Measurements from ENCODE around the gene SMG6. TPM values are rescaled to one million over a fixed set of nuclear protein-coding genes. Genes with fewer than 3 reads are reported as not detected.

The SMG6 gene
- total RNA-seq, 4 donors from 2014 or later, result 13.3 to 74.9 (median 41.6) TPM

DNA sequence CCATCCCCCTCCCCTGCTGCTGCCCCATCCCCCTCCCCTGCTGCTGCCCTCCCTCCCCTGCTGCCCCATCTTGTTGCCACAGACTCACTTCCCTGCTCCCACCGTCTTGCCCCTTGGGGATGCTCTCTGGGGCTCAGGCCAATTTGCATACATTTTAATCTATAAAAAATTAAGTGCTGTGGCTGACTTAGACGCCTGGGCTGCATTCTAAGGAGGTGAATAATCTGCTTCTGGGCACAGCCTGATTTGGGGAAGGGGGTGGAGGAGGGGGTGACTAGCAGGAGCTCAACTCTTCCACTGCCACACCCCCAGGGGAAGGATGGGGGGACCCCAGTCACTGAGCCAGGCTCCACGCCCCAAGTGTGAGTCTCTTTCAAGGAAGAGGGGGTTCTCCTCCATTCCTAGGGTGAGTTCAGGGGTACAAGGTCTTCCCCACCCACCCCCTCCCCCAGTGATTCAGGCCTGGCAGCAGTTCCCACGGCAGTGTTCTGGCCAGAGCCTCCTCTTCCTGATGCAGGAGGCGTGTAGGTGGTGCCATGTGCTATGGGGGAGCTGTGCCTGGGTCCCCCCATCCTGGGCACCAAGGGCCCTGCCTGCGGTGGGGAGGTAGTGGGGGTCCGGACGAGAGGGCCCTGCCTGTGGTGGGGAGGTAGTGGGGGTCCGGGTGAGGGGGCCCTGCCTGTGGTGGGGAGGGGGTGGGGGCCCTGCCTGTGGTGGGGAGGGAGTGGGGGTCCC lies 268.6 kb downstream of the SMG6 start:
- H3K9me3 ChIP-seq, result no peaks in the 10 kb centered on the region
- no peaks in the 10 kb centered on the region for H3K36me3 ChIP-seq
- H3K4me1 ChIP-seq, result peaks cover 0 to 14% of the 10 kb centered on the region in 2 donors
- DNase-seq, result no peak
- H3K4me3 ChIP-seq, result no peak overlapping the region
- intact Hi-C loops (cut with DNase I; ENCODE audit: low total_unique reads), result no loop called here
- TF ChIP-seq, protein P1, sequence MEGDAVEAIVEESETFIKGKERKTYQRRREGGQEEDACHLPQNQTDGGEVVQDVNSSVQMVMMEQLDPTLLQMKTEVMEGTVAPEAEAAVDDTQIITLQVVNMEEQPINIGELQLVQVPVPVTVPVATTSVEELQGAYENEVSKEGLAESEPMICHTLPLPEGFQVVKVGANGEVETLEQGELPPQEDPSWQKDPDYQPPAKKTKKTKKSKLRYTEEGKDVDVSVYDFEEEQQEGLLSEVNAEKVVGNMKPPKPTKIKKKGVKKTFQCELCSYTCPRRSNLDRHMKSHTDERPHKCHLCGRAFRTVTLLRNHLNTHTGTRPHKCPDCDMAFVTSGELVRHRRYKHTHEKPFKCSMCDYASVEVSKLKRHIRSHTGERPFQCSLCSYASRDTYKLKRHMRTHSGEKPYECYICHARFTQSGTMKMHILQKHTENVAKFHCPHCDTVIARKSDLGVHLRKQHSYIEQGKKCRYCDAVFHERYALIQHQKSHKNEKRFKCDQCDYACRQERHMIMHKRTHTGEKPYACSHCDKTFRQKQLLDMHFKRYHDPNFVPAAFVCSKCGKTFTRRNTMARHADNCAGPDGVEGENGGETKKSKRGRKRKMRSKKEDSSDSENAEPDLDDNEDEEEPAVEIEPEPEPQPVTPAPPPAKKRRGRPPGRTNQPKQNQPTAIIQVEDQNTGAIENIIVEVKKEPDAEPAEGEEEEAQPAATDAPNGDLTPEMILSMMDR (IDR thresholded peaks at IDR 0.05), result no peak
- no peak for TF ChIP-seq POLR2A (IDR thresholded peaks at IDR 0.05)
- H3K27me3 ChIP-seq, result no peaks in the 10 kb centered on the region
- no peak overlapping the region for H3K27ac ChIP-seq

DNA sequence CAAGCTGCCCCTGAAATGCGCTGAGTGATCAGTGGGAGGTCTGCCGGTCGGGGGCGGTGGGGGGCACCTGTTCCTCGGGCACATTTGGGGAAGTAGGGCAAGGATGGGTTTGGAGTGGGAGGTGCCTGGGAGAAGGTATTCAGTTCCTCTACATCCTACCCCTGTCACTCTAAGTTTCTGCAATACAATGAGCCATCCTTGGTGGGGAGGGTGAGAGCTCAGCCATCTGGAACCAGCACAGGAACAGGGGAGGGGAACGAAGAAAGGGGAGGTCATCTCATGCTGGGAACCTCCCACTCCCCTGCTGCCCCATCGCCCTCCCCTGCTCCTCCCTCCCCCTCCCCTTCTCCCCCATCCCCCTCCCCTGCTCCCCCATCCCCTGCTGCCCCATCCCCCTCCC lies 269.4 kb downstream of the SMG6 start:
- H3K36me3 ChIP-seq, result no peaks in the 10 kb centered on the region

DNA sequence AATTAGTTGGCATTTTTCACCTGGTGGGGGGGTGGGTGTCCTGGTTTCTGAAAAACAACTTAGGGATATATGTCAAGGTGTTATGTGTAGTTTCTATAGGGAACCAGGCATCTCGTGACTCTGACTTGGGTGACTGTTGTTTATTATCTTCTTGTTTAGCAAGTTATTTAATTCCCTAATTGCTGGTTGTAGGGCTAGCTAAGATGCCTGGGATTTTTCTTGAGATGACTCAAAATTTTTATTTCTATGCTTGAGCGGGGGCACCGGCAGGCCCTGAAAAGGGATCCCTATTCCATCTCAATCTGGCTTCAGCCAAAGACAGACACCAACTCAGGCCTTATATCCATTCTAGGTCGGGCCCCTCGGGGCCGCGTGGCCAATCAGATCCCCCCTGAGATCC lies 270.4 kb downstream of the SMG6 start:
- no peaks in the 10 kb centered on the region for H3K27me3 ChIP-seq
- no peak for DNase-seq
- H3K27ac ChIP-seq, result no peak overlapping the region
- no peaks in the 10 kb centered on the region for H3K36me3 ChIP-seq
- no peak overlapping the region for H3K4me3 ChIP-seq
- intact Hi-C loops (cut with DNase I; ENCODE audit: low total_unique reads), result no loop called here
- no peaks in the 10 kb centered on the region for H3K9me3 ChIP-seq
- no peak for TF ChIP-seq POLR2A (IDR thresholded peaks at IDR 0.05)
- TF ChIP-seq, protein P1 (IDR thresholded peaks at IDR 0.05), result no peak
- H3K4me1 ChIP-seq, result peaks cover 0 to 14% of the 10 kb centered on the region in 2 donors

More for the DNA sequence above, 269.4 kb downstream of the SMG6 start:
- TF ChIP-seq, protein P1 (IDR thresholded peaks at IDR 0.05), result no peak
- no peak for TF ChIP-seq POLR2A (IDR thresholded peaks at IDR 0.05)
- H3K4me3 ChIP-seq, result no peak overlapping the region
- H3K9me3 ChIP-seq, result no peaks in the 10 kb centered on the region
- intact Hi-C loops (cut with DNase I; ENCODE audit: low total_unique reads), result no loop called here
- no peaks in the 10 kb centered on the region for H3K27me3 ChIP-seq
- peaks cover 0 to 14% of the 10 kb centered on the region in 2 donors for H3K4me1 ChIP-seq
- no peak for DNase-seq
- H3K27ac ChIP-seq, result no peak overlapping the region

DNA sequence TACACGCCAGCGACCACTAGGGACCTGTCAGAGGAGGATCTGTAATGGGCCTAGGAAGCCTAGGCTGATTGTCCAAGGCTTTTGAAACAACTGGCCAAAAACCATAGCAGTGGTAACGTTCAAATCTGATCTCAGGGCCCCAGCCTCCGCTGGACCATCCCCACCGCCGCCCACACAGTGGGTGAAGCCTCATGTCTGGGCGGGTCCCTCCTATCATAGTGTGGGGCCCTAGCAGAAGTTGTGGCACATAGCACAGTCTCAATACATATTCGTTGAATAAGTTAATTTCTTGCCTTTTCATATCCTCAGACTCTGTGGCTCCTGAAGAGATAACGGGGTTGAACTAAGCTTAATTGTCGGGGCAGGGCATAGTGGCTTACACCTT lies 272.8 kb downstream of the SMG6 start:
- DNase-seq, result peak in 1 of 2 donors; percentile 26
- intact Hi-C loops (cut with DNase I; ENCODE audit: low total_unique reads), result no loop called here
- H3K27me3 ChIP-seq, result no peaks in the 10 kb centered on the region
- TF ChIP-seq POLR2A (IDR thresholded peaks at IDR 0.05), result no peak
- TF ChIP-seq, protein P1 (IDR thresholded peaks at IDR 0.05), result peak in 2 of 4 experiments; percentile 19 to 21
- H3K9me3 ChIP-seq, result no peaks in the 10 kb centered on the region
- no peaks in the 10 kb centered on the region for H3K36me3 ChIP-seq
- H3K4me3 ChIP-seq, result peak overlapping the region; percentile 92 to 94
- peaks cover 0 to 14% of the 10 kb centered on the region in 2 donors for H3K4me1 ChIP-seq
- peak overlapping the region in 1 of 2 donors; percentile 59 for H3K27ac ChIP-seq

DNA sequence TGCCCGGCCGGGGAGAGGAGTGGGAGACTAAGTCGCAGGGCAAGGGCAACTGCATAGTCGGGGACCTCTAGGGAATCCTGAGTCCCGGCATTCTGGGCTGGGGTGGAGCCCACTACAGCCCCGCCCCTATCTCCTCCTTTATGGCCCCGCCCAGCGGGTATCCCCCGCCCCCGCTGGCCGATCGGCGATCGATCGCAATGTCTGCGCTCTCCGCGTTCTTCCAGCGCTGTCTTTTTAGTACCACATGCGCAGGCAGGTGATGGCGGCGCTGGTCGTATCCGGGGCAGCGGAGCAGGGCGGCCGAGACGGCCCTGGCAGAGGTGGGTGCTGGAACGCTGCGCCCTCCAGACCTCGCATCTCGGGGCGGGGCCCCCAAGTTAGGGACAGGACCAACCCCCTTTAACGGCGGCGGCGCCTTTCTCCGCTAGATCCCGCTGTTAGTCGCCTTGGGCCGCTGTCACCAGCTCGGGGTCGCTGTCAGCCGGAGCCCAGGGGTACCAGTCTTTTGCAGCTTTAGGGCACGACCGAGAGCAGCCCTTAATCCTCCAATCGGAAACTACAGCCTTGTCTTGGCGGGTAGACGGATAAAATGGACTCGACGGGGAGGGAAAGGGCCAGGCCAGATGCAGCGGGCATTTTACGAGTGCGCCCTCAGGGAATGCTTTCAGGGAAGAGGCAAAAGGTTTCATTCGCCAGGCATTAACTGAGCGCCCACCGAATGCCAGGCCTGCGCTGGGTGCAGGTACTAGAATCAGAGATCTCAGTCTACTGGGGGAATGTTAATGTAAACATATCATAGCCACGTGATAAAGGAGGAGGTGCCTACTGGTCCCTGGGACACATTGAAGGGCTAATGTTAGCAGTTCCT lies 273.4 kb downstream of the SMG6 start, which contains the start of gene DPH1:
Gene DPH1 (plus strand): TSS at position 243 of the 868 bp plus-strand sequence. CDS start 17 bp downstream, at position 260.
- Histone ChIP-seq H3K36me3 (no peaks in the 10 kb centered on the region), H3K27ac (peak within 1 kb of the TSS; percentile 52 to 59), H3K9me3 (no peaks in the 10 kb centered on the region), H3K4me1 (peaks cover 0 to 19% of the 10 kb centered on the region in 2 donors), H3K27me3 (no peaks in the 10 kb centered on the region), H3K4me3 (peak within 1 kb of the TSS; percentile 92 to 94)
- DNase-seq, result peak; percentile 85 to 89
- TF ChIP-seq, protein P1 (IDR thresholded peaks at IDR 0.05), result peak in 1 of 4 experiments; percentile 52
- TF ChIP-seq POLR2A (IDR thresholded peaks at IDR 0.05), result peak in 1 of 2 donors; percentile 44
- intact Hi-C loops (cut with DNase I; ENCODE audit: low total_unique reads), result no loop called here

Data from uterus (tissue), 4 donors.